NCI-H1436 (cell line): Measurements from ENCODE around the gene SDC1.

Source experiments
- DNase-seq: peaks from one replicate; lab custom pipeline; 2025; lab: John Stamatoyannopoulos, UW

SDC1 gene

GRCh38 chr2:20183373-20183772 is 41.6 kb downstream of the SDC1 start:
- DNase-seq, result no peak

- no peak for DNase-seq
Measured at GRCh38 chr2:20182241-20182931, 42.5 kb downstream of the SDC1 start.

GRCh38 chr2:20181761-20182160 is 43.2 kb downstream of the SDC1 start:
- no peak for DNase-seq

GRCh38 chr2:20180676-20181648 is 44.0 kb downstream of the SDC1 start:
- DNase-seq, result no peak

- DNase-seq, result no peak
Measured at GRCh38 chr2:20179755-20180594, 45.0 kb downstream of the SDC1 start.

- no peak for DNase-seq
Measured at GRCh38 chr2:20179466-20179754, 45.5 kb downstream of the SDC1 start.

GRCh38 chr2:20178666-20179465 is 46.1 kb downstream of the SDC1 start:
- DNase-seq, result no peak

GRCh38 chr2:20178249-20178607 is 46.7 kb downstream of the SDC1 start:
- no peak for DNase-seq

GRCh38 chr2:20177556-20178248 is 47.2 kb downstream of the SDC1 start:
- DNase-seq, result no peak

- no peak for DNase-seq
Measured at GRCh38 chr2:20176760-20177159, 48.2 kb downstream of the SDC1 start.

- no peak for DNase-seq
Measured at GRCh38 chr2:20175931-20176330, 49.0 kb downstream of the SDC1 start.

GRCh38 chr2:20175267-20175666 is 49.7 kb downstream of the SDC1 start:
- DNase-seq, result no peak

- DNase-seq, result no peak
Measured at GRCh38 chr2:20174410-20174809, 50.5 kb downstream of the SDC1 start.

- DNase-seq, result no peak
Measured at GRCh38 chr2:20173496-20174402, 51.2 kb downstream of the SDC1 start.

- no peak for DNase-seq
Measured at GRCh38 chr2:20173064-20173463, 51.9 kb downstream of the SDC1 start.

GRCh38 chr2:20172273-20173055 is 52.5 kb downstream of the SDC1 start:
- DNase-seq, result no peak

GRCh38 chr2:20171445-20171977 is 53.4 kb downstream of the SDC1 start:
- DNase-seq, result no peak

GRCh38 chr2:20170704-20171250 is 54.2 kb downstream of the SDC1 start:
- no peak for DNase-seq
